ENCODE measurements around the gene PRKCE. TPM values are rescaled to one million over a fixed set of nuclear protein-coding genes. Genes with fewer than 3 reads are reported as not detected.

PRKCE gene
- total RNA-seq, 2 experiments from 2014 or later, result 17.0 to 42.1 TPM

- POLR2A ChIA-PET, result no interaction called here
- intact Hi-C loops (cut with micrococcal nuclease; ENCODE audit: unreplicated experiment), result no loop called here
- Histone ChIP-seq H3K4me3 (ENCODE audit: low read depth, low read length, poor library complexity, severe bottlenecking) (no peak overlapping the region), H3K36me3 (ENCODE audit: insufficient read depth, low read length) (no peaks in the 10 kb centered on the region), H3K9me2 (ENCODE audit: insufficient read depth, low read length) (no peaks in the 10 kb centered on the region), H3K27ac (ENCODE audit: low read depth, low read length, poor library complexity, severe bottlenecking) (no peak overlapping the region), H4K20me1 (ENCODE audit: insufficient read depth, low read length) (no peaks in the 10 kb centered on the region), H3K4me2 (ENCODE audit: low read length) (no peak overlapping the region), H3K79me2 (ENCODE audit: insufficient read depth, low read depth, low read length) (no peaks in the 10 kb centered on the region), H3K9me3 (ENCODE audit: low read length) (no peaks in the 10 kb centered on the region), H3K4me1 (ENCODE audit: insufficient read depth, low read length, poor library complexity, severe bottlenecking) (no peaks in the 10 kb centered on the region), H2AFZ (ENCODE audit: low read length) (no peak overlapping the region)
- CTCF ChIA-PET (ENCODE audit: unreplicated experiment), result no interaction called here
- DNase-seq (ENCODE audit: low spot score), result no peak
- no peak for TF ChIP-seq EZH2phosphoT487 (IDR thresholded peaks at IDR 0.05; ENCODE audit: borderline replicate concordance, low read depth, low read length)
- no peak for TF ChIP-seq CTCF (conservative IDR thresholded peaks at IDR 0.05; ENCODE audit: low read length)
- BruUV-seq (replicated peaks), result no TSS peak
Observed at GRCh38 chr2:46170611-46171350, 519.3 kb downstream of the PRKCE start.

GRCh38 chr2:46171411-46171953 lies 520.0 kb downstream of the PRKCE start:
- Histone ChIP-seq H4K20me1 (ENCODE audit: insufficient read depth, low read length) (no peaks in the 10 kb centered on the region), H3K79me2 (ENCODE audit: insufficient read depth, low read depth, low read length) (no peaks in the 10 kb centered on the region), H2AFZ (ENCODE audit: low read length) (no peak overlapping the region), H3K4me2 (ENCODE audit: low read length) (no peak overlapping the region), H3K9me3 (ENCODE audit: low read length) (no peaks in the 10 kb centered on the region), H3K9me2 (ENCODE audit: insufficient read depth, low read length) (no peaks in the 10 kb centered on the region), H3K4me3 (ENCODE audit: low read depth, low read length, poor library complexity, severe bottlenecking) (no peak overlapping the region), H3K27ac (ENCODE audit: low read depth, low read length, poor library complexity, severe bottlenecking) (no peak overlapping the region), H3K36me3 (ENCODE audit: insufficient read depth, low read length) (no peaks in the 10 kb centered on the region), H3K4me1 (ENCODE audit: insufficient read depth, low read length, poor library complexity, severe bottlenecking) (no peaks in the 10 kb centered on the region)
- CTCF ChIA-PET (ENCODE audit: unreplicated experiment), result no interaction called here
- intact Hi-C loops (cut with micrococcal nuclease; ENCODE audit: unreplicated experiment), result no loop called here
- TF ChIP-seq CTCF (conservative IDR thresholded peaks at IDR 0.05; ENCODE audit: low read length), result no peak
- TF ChIP-seq EZH2phosphoT487 (IDR thresholded peaks at IDR 0.05; ENCODE audit: borderline replicate concordance, low read depth, low read length), result no peak
- POLR2A ChIA-PET, result no interaction called here
- DNase-seq (ENCODE audit: low spot score), result no peak
- no TSS peak for BruUV-seq (replicated peaks)

GRCh38 chr2:46171996-46172546 lies 520.6 kb downstream of the PRKCE start:
- H2AFZ ChIP-seq (ENCODE audit: low read length), result no peak overlapping the region
- ChIA-PET POLR2A (no interaction called here), CTCF (ENCODE audit: unreplicated experiment) (no interaction called here)
- BruUV-seq (replicated peaks), result no TSS peak
- H3K9me3 ChIP-seq (ENCODE audit: low read length), result no peaks in the 10 kb centered on the region
- no peak overlapping the region for H3K27ac ChIP-seq (ENCODE audit: low read depth, low read length, poor library complexity, severe bottlenecking)
- intact Hi-C loops (cut with micrococcal nuclease; ENCODE audit: unreplicated experiment), result no loop called here
- H3K79me2 ChIP-seq (ENCODE audit: insufficient read depth, low read depth, low read length), result no peaks in the 10 kb centered on the region
- H4K20me1 ChIP-seq (ENCODE audit: insufficient read depth, low read length), result no peaks in the 10 kb centered on the region
- no peak for TF ChIP-seq EZH2phosphoT487 (IDR thresholded peaks at IDR 0.05; ENCODE audit: borderline replicate concordance, low read depth, low read length)
- no peak for TF ChIP-seq CTCF (conservative IDR thresholded peaks at IDR 0.05; ENCODE audit: low read length)
- no peak overlapping the region for H3K4me2 ChIP-seq (ENCODE audit: low read length)
- H3K4me3 ChIP-seq (ENCODE audit: low read depth, low read length, poor library complexity, severe bottlenecking), result no peak overlapping the region
- no peak for DNase-seq (ENCODE audit: low spot score)
- H3K36me3 ChIP-seq (ENCODE audit: insufficient read depth, low read length), result no peaks in the 10 kb centered on the region
- no peaks in the 10 kb centered on the region for H3K4me1 ChIP-seq (ENCODE audit: insufficient read depth, low read length, poor library complexity, severe bottlenecking)
- H3K9me2 ChIP-seq (ENCODE audit: insufficient read depth, low read length), result no peaks in the 10 kb centered on the region

All from OCI-LY7 (cell line).